ENCODE data around the gene ARHGDIA.

DNA sequence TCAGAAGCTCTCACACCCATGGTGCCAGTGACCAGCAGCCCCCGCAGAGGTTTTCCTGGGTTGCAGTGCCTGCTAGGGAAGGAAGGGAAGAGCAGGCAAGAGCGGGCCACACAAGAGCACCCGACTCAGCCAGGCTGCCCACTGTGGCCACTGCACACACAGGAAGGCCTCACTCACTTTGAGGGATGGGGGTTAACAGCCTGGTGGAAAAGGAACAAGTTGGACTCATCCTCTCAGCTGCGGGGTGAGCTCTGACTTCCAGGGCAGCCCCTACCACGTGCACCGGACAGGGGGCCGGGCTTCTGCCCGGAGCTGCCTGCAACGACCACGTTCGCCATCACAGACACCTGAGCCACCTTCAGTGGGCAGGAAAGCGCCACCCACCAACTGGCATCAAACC lies 18.9 kb downstream of the ARHGDIA start:
- TF ChIP-seq, protein P1, sequence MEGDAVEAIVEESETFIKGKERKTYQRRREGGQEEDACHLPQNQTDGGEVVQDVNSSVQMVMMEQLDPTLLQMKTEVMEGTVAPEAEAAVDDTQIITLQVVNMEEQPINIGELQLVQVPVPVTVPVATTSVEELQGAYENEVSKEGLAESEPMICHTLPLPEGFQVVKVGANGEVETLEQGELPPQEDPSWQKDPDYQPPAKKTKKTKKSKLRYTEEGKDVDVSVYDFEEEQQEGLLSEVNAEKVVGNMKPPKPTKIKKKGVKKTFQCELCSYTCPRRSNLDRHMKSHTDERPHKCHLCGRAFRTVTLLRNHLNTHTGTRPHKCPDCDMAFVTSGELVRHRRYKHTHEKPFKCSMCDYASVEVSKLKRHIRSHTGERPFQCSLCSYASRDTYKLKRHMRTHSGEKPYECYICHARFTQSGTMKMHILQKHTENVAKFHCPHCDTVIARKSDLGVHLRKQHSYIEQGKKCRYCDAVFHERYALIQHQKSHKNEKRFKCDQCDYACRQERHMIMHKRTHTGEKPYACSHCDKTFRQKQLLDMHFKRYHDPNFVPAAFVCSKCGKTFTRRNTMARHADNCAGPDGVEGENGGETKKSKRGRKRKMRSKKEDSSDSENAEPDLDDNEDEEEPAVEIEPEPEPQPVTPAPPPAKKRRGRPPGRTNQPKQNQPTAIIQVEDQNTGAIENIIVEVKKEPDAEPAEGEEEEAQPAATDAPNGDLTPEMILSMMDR (IDR thresholded peaks at IDR 0.05), result no peak
- TF ChIP-seq EP300 (IDR thresholded peaks at IDR 0.05; ENCODE audit: low read depth), result no peak
- TF ChIP-seq POLR2A (IDR thresholded peaks at IDR 0.05), result no peak
